ENCODE results near the gene PRRT1B. TPM values are rescaled to one million over a fixed set of nuclear protein-coding genes. Genes with fewer than 3 reads are reported as not detected.

Gene PRRT1B
- total RNA-seq, 2 experiments from 2014 or later: not detected

- DNase-seq (no peak), ATAC-seq (ENCODE audit: poor library complexity) (no peak)
- ChIA-PET POLR2A (no interaction called here), CTCF (no interaction called here)
- H3K4me1 Mint-ChIP-seq (ENCODE audit: low read depth): no peaks in the 10 kb centered on the region
- H3K9me3 ChIP-seq (ENCODE audit: control insufficient read depth in 1 of 2, insufficient read depth in 1 of 2, low read length in 2 of 2): peaks cover 0 to under 1% of the 10 kb centered on the region in 2 experiments
- H3K27ac Mint-ChIP-seq: no peak overlapping the region
- no peak overlapping the region for H3K27ac ChIP-seq (ENCODE audit: low read depth in 1 of 2, low read length in 2 of 2)
- intact Hi-C loops (cut with DNase I, micrococcal nuclease): no loop called here
- H3K4me1 ChIP-seq (ENCODE audit: insufficient read depth, low read length): no peaks in the 10 kb centered on the region
- H3K4me3 Mint-ChIP-seq: no peak overlapping the region
- TF ChIP-seq CTCF (IDR thresholded peaks at IDR 0.05): no peak
- no peaks in the 10 kb centered on the region for H3K27me3 ChIP-seq (ENCODE audit: control insufficient read depth in 1 of 2, insufficient read depth in 2 of 2, low read length in 2 of 2)
- peaks cover 16% of the 10 kb centered on the region for H3K36me3 ChIP-seq (ENCODE audit: insufficient read depth, low read length)
- peaks cover 29% of the 10 kb centered on the region for H3K36me3 Mint-ChIP-seq (ENCODE audit: low read depth)
- H3K9me3 Mint-ChIP-seq: no peaks in the 10 kb centered on the region
- H3K27me3 Mint-ChIP-seq: no peaks in the 10 kb centered on the region
- H3K4me3 ChIP-seq (ENCODE audit: low read length): no peak overlapping the region
Observed at GRCh38 chr9:131567910-131568309, 22.6 kb downstream of the PRRT1B start.

- Mint-ChIP-seq H3K4me1 (ENCODE audit: low read depth) (peaks cover 22% of the 10 kb centered on the region), H3K36me3 (ENCODE audit: low read depth) (peaks cover 54% of the 10 kb centered on the region), H3K4me3 (no peak overlapping the region), H3K9me3 (no peaks in the 10 kb centered on the region), H3K27me3 (no peaks in the 10 kb centered on the region), H3K27ac (no peak overlapping the region)
- no peaks in the 10 kb centered on the region for H3K9me3 ChIP-seq (ENCODE audit: control insufficient read depth in 1 of 2, insufficient read depth in 1 of 2, low read length in 2 of 2)
- peak overlapping the region in 1 of 2 donors; percentile 7 for H3K27ac ChIP-seq (ENCODE audit: low read depth in 1 of 2, low read length in 2 of 2)
- ATAC-seq (ENCODE audit: poor library complexity): no peak
- no peaks in the 10 kb centered on the region for H3K27me3 ChIP-seq (ENCODE audit: control insufficient read depth in 1 of 2, insufficient read depth in 2 of 2, low read length in 2 of 2)
- peaks cover 32% of the 10 kb centered on the region for H3K4me1 ChIP-seq (ENCODE audit: insufficient read depth, low read length)
- TF ChIP-seq CTCF (IDR thresholded peaks at IDR 0.05): no peak
- CTCF ChIA-PET: no interaction called here
- no peak overlapping the region for H3K4me3 ChIP-seq (ENCODE audit: low read length)
- H3K36me3 ChIP-seq (ENCODE audit: insufficient read depth, low read length): peaks cover 50% of the 10 kb centered on the region
- no peak for DNase-seq
- intact Hi-C loops (cut with DNase I, micrococcal nuclease): no loop called here
- POLR2A ChIA-PET: no interaction called here
Observed at GRCh38 chr9:131574730-131575640, 29.7 kb downstream of the PRRT1B start.

- peaks cover 22% of the 10 kb centered on the region for H3K4me1 Mint-ChIP-seq (ENCODE audit: low read depth)
- Histone ChIP-seq H3K4me3 (ENCODE audit: low read length) (no peak overlapping the region), H3K27me3 (ENCODE audit: control insufficient read depth in 1 of 2, insufficient read depth in 2 of 2, low read length in 2 of 2) (no peaks in the 10 kb centered on the region), H3K27ac (ENCODE audit: low read depth in 1 of 2, low read length in 2 of 2) (no peak overlapping the region), H3K36me3 (ENCODE audit: insufficient read depth, low read length) (peaks cover 57% of the 10 kb centered on the region), H3K4me1 (ENCODE audit: insufficient read depth, low read length) (peaks cover 36% of the 10 kb centered on the region), H3K9me3 (ENCODE audit: control insufficient read depth in 1 of 2, insufficient read depth in 1 of 2, low read length in 2 of 2) (no peaks in the 10 kb centered on the region)
- H3K27ac Mint-ChIP-seq: no peak overlapping the region
- ChIA-PET POLR2A (no interaction called here), CTCF (no interaction called here)
- DNase-seq: no peak
- intact Hi-C loops (cut with DNase I, micrococcal nuclease): no loop called here
- TF ChIP-seq CTCF (IDR thresholded peaks at IDR 0.05): no peak
- peaks cover 54% of the 10 kb centered on the region for H3K36me3 Mint-ChIP-seq (ENCODE audit: low read depth)
- ATAC-seq (ENCODE audit: poor library complexity): no peak
- H3K27me3 Mint-ChIP-seq: no peaks in the 10 kb centered on the region
- H3K9me3 Mint-ChIP-seq: no peaks in the 10 kb centered on the region
- H3K4me3 Mint-ChIP-seq: no peak overlapping the region
Observed at GRCh38 chr9:131575946-131576853, 30.9 kb downstream of the PRRT1B start.

Data from CD4-positive, alpha-beta T cell (primary cell).